ENCODE data around the gene HBP1.

DNA sequence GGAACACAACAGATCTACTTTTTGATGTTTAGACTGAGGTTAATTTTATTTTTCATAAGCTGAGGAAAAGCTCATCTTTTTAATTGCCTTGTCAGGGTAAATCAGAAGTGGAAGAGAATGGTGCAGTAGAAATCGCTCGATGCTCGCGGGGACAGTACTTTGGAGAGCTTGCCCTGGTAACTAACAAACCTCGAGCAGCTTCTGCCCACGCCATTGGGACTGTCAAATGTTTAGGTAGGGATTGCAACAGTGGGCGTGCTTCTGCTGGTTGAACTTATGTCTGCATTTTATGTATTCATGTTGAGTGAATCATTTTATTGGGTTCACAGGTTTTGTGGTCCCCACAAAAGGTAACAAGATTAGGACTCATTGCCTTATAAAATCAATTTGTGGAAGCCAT, 11.7 kb upstream of the HBP1 start:
- TF ChIP-seq YY1 (IDR thresholded peaks at IDR 0.05; ENCODE audit: insufficient read depth, insufficient read length) (no peak), ZNF274 (IDR thresholded peaks at IDR 0.05; ENCODE audit: low read depth, low read length) (no peak)

Data from NT2/D1 (cell line).